Natural killer cell (primary cell): ENCODE measurements around the gene SPAG17. TPM values are rescaled to one million over a fixed set of nuclear protein-coding genes. Genes with fewer than 3 reads are reported as not detected.

Source experiments
- ATAC-seq, 3 donors: fragments of 150-1000 bp in 2 of 3; fragments of 200-7000 bp in 1 of 3; cut with Tn5 transposase; 1 replicate in 1 of 3; 2 replicates in 2 of 3; pipeline ENCODE4 v1.10.0; 2021; ENCODE audit warnings: mild to moderate bottlenecking in 2 of 3, moderate library complexity in 2 of 3
- DNase-seq, 2 donors: peaks; one replicate each; pipeline versions ENCODE4 v3.0.0 to v3.0.0-alpha.2; 2013 to 2021; ENCODE audit warnings: mixed read lengths in 1 of 2
- H3K27ac ChIP-seq: one replicate; pipeline ENCODE4 v1.5.1; 2013; ENCODE audit warnings: mild to moderate bottlenecking, low read length
- H3K27me3 ChIP-seq: one replicate; pipeline ENCODE4 v1.6.1; 2013; ENCODE audit warnings: low read length; ENCODE audit not compliant: control insufficient read depth, insufficient read depth
- H3K36me3 ChIP-seq: one replicate; pipeline ENCODE4 v1.6.1; 2013; ENCODE audit warnings: low read length; ENCODE audit not compliant: control insufficient read depth, insufficient read depth
- H3K4me1 ChIP-seq: one replicate; pipeline ENCODE4 v1.6.1; 2013; ENCODE audit warnings: low read length; ENCODE audit not compliant: control insufficient read depth, insufficient read depth
- H3K4me3 ChIP-seq: one replicate; pipeline ENCODE4 v1.5.1; 2013; ENCODE audit warnings: low read length
- H3K9me3 ChIP-seq: one replicate; pipeline ENCODE4 v1.6.1; 2013; ENCODE audit warnings: low read length; ENCODE audit not compliant: control insufficient read depth, insufficient read depth
- H3K27ac Mint-ChIP-seq, 2 donors: one replicate each; pipeline ENCODE4 v1.8.0; 2022; ENCODE audit warnings: mild to moderate bottlenecking in 2 of 2, mixed read lengths in 2 of 2, moderate library complexity in 1 of 2
- H3K27me3 Mint-ChIP-seq, 2 donors: one replicate each; pipeline ENCODE4 v1.8.0; 2022; ENCODE audit warnings: low read depth in 2 of 2, mixed read lengths in 2 of 2
- H3K36me3 Mint-ChIP-seq: one replicate; pipeline ENCODE4 v1.8.0; 2022; ENCODE audit warnings: mixed read lengths
- H3K4me1 Mint-ChIP-seq, 2 donors: one replicate each; pipeline ENCODE4 v1.8.0; 2022; ENCODE audit warnings: mixed read lengths in 2 of 2
- H3K4me3 Mint-ChIP-seq: one replicate; pipeline ENCODE4 v1.8.0; 2022; ENCODE audit warnings: mild to moderate bottlenecking, moderate library complexity, mixed read lengths
- H3K9me3 Mint-ChIP-seq, 2 donors: one replicate each; pipeline ENCODE4 v1.8.0; 2022; ENCODE audit warnings: mixed read lengths in 2 of 2
- CTCF ChIP-seq: fragments of 200-600 bp; IDR thresholded peaks from one replicate; pipeline ENCODE4 v1.8.0; 2022; ENCODE audit warnings: antibody characterized with exemption
- WGBS: methylation state at CpG from one replicate; pipeline ENCODE4 v1.1.7; 2013; ENCODE audit warnings: missing lambda C conversion rate; ENCODE audit not compliant: insufficient coverage; 5-methylcytosine and 5-hydroxymethylcytosine counted together
- intact Hi-C: fragments of 100-400 bp; cut with micrococcal nuclease; formaldehyde crosslinking; loops from one replicate; pipeline ENCODE4 v1.14.2; 2022
- total RNA-seq, 4 donors: library from RNA; stranded (reverse); fragments of 120-200 nt in 1 of 4; gene quantifications; one replicate each; pipeline versions ENCODE4 v1.2.3 to v1.2.4, GENCODE V29; 2013 to 2022

The SPAG17 gene
- total RNA-seq, 3 donors from 2014 or later (not counting 1 experiment from before 2014, with no cell fraction given), result not detected

GRCh38 chr1:117919376-117919775, 265.7 kb downstream of the SPAG17 start:
- peaks cover 1 to 7% of the 10 kb centered on the region in 2 donors for H3K9me3 Mint-ChIP-seq
- no peak for ATAC-seq
- H3K4me1 ChIP-seq, result no peaks in the 10 kb centered on the region

DNA sequence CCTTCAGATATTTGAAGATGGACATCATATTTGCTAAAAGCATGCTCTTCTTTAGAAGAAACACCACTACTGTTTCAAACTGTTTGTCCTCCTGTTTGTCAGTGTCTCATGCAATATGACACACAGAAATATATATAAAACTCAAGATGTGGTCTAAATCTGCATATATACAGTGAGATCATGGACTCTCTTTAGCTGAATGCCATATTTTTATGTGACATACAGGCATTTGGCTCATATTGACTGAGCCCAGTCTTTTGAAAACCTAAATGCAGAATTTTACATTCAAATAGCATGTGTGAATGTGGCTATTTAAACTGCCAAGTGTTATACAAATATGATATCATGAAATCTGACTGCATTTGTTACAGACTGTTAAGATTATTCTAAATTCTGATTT, 274.0 kb downstream of the SPAG17 start:
- H3K27me3 Mint-ChIP-seq, result no peaks in the 10 kb centered on the region
- Histone ChIP-seq H3K27ac (no peak overlapping the region), H3K27me3 (no peaks in the 10 kb centered on the region), H3K4me3 (no peak overlapping the region), H3K36me3 (peaks cover 83% of the 10 kb centered on the region), H3K9me3 (no peaks in the 10 kb centered on the region), H3K4me1 (no peaks in the 10 kb centered on the region)
- H3K4me3 Mint-ChIP-seq, result no peak overlapping the region
- no peak overlapping the region for H3K27ac Mint-ChIP-seq
- intact Hi-C loops, result no loop called here
- DNase-seq, result no peak
- H3K9me3 Mint-ChIP-seq, result peaks cover 2 to 11% of the 10 kb centered on the region in 2 donors
- TF ChIP-seq CTCF, result no peak
- ATAC-seq, result no peak
- peaks cover 12 to 19% of the 10 kb centered on the region in 2 donors for H3K4me1 Mint-ChIP-seq
- H3K36me3 Mint-ChIP-seq, result peaks cover 41% of the 10 kb centered on the region

More at GRCh38 chr1:117919376-117919775, 265.7 kb downstream of the SPAG17 start:
- no peak overlapping the region for H3K27ac Mint-ChIP-seq
- Histone ChIP-seq H3K4me3 (no peak overlapping the region), H3K9me3 (no peaks in the 10 kb centered on the region), H3K27ac (no peak overlapping the region), H3K36me3 (peaks cover 50% of the 10 kb centered on the region), H3K27me3 (no peaks in the 10 kb centered on the region)
- no peak for TF ChIP-seq CTCF
- peaks cover 28% of the 10 kb centered on the region for H3K36me3 Mint-ChIP-seq
- intact Hi-C loops, result no loop called here
- H3K27me3 Mint-ChIP-seq, result no peaks in the 10 kb centered on the region
- peaks cover 4 to 10% of the 10 kb centered on the region in 2 donors for H3K4me1 Mint-ChIP-seq
- DNase-seq, result no peak
- H3K4me3 Mint-ChIP-seq, result no peak overlapping the region

- 100% methylated on average over 2 of the region's 2 CpGs for WGBS
- H3K4me3 ChIP-seq, result no peak overlapping the region
- no peak for TF ChIP-seq CTCF
- no peak overlapping the region for H3K27ac ChIP-seq
- peaks cover 67% of the 10 kb centered on the region for H3K36me3 ChIP-seq
- intact Hi-C loops, result no loop called here
- DNase-seq (no peak), ATAC-seq (no peak)
- Mint-ChIP-seq H3K4me1 (no peaks in the 10 kb centered on the region), H3K36me3 (peaks cover 27% of the 10 kb centered on the region), H3K27me3 (no peaks in the 10 kb centered on the region), H3K27ac (no peak overlapping the region), H3K9me3 (no peaks in the 10 kb centered on the region), H3K4me3 (no peak overlapping the region)
- no peaks in the 10 kb centered on the region for H3K4me1 ChIP-seq
- H3K27me3 ChIP-seq, result no peaks in the 10 kb centered on the region
- no peaks in the 10 kb centered on the region for H3K9me3 ChIP-seq
Measured at GRCh38 chr1:117905019-117905418, 280.0 kb downstream of the SPAG17 start.

DNA sequence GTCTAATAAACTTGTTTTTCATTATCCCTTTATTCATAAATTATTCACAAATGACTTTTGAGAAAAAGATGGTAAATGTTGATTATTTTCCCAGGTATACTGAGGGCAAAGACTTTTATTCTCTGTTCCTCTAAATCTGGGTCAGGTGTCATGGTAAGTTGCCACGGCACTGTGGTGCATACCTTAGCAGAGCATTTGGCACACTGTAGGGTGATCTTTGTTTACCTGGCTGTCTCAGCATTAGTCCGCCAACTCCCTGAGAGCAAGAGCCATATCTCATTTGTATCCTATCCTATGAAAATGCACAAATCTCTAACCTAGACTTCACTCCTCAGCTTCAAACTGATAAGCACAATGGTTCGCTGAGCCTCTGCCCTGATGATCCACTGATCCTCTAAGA, 280.5 kb downstream of the SPAG17 start:
- H3K36me3 ChIP-seq, result peaks cover 62% of the 10 kb centered on the region
- WGBS, result 97% methylated on average over 3 of the region's 3 CpGs
- Mint-ChIP-seq H3K36me3 (peaks cover 27% of the 10 kb centered on the region), H3K9me3 (no peaks in the 10 kb centered on the region), H3K4me1 (no peaks in the 10 kb centered on the region), H3K27me3 (no peaks in the 10 kb centered on the region), H3K4me3 (no peak overlapping the region), H3K27ac (no peak overlapping the region)
- no peak for DNase-seq
- H3K27ac ChIP-seq, result no peak overlapping the region
- H3K9me3 ChIP-seq, result no peaks in the 10 kb centered on the region
- no peak for ATAC-seq
- H3K27me3 ChIP-seq, result no peaks in the 10 kb centered on the region
- no peaks in the 10 kb centered on the region for H3K4me1 ChIP-seq
- TF ChIP-seq CTCF, result no peak
- intact Hi-C loops, result no loop called here
- no peak overlapping the region for H3K4me3 ChIP-seq
